Measurements from ENCODE around the gene ZNF138. TPM values are rescaled to one million over a fixed set of nuclear protein-coding genes. Genes with fewer than 3 reads are reported as not detected.

Gene ZNF138
- total RNA-seq, 1 experiment from 2014 or later = 9.2 TPM

GRCh38 chr7:64802699-64803098, 8.5 kb downstream of the ZNF138 start:
- Histone ChIP-seq H3K4me3 (ENCODE audit: low read depth, low read length, poor library complexity, severe bottlenecking) (no peak overlapping the region), H3K27me3 (replicated peaks; ENCODE audit: insufficient read depth, low read depth, low read length, poor library complexity) (no peaks in the 10 kb centered on the region), H3K4me1 (ENCODE audit: insufficient read depth, low read length, poor library complexity, severe bottlenecking) (no peaks in the 10 kb centered on the region), H3K9me3 (ENCODE audit: low read depth, low read length, poor library complexity, severe bottlenecking) (no peaks in the 10 kb centered on the region), H3K27ac (ENCODE audit: low read depth, low read length, poor library complexity, severe bottlenecking) (no peak overlapping the region), H3K36me3 (ENCODE audit: insufficient read depth, low read length, poor library complexity, severe bottlenecking) (peaks cover 35% of the 10 kb centered on the region)
- ChIA-PET POLR2A (ENCODE audit: low non-redundant PET) (no interaction called here), CTCF (no interaction called here)
- TF ChIP-seq, protein P1, sequence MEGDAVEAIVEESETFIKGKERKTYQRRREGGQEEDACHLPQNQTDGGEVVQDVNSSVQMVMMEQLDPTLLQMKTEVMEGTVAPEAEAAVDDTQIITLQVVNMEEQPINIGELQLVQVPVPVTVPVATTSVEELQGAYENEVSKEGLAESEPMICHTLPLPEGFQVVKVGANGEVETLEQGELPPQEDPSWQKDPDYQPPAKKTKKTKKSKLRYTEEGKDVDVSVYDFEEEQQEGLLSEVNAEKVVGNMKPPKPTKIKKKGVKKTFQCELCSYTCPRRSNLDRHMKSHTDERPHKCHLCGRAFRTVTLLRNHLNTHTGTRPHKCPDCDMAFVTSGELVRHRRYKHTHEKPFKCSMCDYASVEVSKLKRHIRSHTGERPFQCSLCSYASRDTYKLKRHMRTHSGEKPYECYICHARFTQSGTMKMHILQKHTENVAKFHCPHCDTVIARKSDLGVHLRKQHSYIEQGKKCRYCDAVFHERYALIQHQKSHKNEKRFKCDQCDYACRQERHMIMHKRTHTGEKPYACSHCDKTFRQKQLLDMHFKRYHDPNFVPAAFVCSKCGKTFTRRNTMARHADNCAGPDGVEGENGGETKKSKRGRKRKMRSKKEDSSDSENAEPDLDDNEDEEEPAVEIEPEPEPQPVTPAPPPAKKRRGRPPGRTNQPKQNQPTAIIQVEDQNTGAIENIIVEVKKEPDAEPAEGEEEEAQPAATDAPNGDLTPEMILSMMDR (conservative IDR thresholded peaks at IDR 0.05; ENCODE audit: low read depth, low read length) = no peak
- TF ChIP-seq EZH2 (IDR thresholded peaks at IDR 0.05; ENCODE audit: borderline replicate concordance, low read depth, low read length, poor library complexity, severe bottlenecking) = no peak
- DNase-seq (ENCODE audit: low spot score) = no peak
- no TSS peak for BruUV-seq (replicated peaks)
- intact Hi-C loops (cut with micrococcal nuclease; ENCODE audit: unreplicated experiment) = no loop called here

- no TSS peak for BruUV-seq (replicated peaks)
- Histone ChIP-seq H3K9me3 (ENCODE audit: low read depth, low read length, poor library complexity, severe bottlenecking) (no peaks in the 10 kb centered on the region), H3K27me3 (replicated peaks; ENCODE audit: insufficient read depth, low read depth, low read length, poor library complexity) (no peaks in the 10 kb centered on the region), H3K36me3 (ENCODE audit: insufficient read depth, low read length, poor library complexity, severe bottlenecking) (peaks cover 4% of the 10 kb centered on the region), H3K4me3 (ENCODE audit: low read depth, low read length, poor library complexity, severe bottlenecking) (no peak overlapping the region), H3K4me1 (ENCODE audit: insufficient read depth, low read length, poor library complexity, severe bottlenecking) (no peaks in the 10 kb centered on the region), H3K27ac (ENCODE audit: low read depth, low read length, poor library complexity, severe bottlenecking) (no peak overlapping the region)
- POLR2A ChIA-PET (ENCODE audit: low non-redundant PET) = no interaction called here
- no peak for DNase-seq (ENCODE audit: low spot score)
- TF ChIP-seq, protein P1 (conservative IDR thresholded peaks at IDR 0.05; ENCODE audit: low read depth, low read length) = no peak
- no peak for TF ChIP-seq EZH2 (IDR thresholded peaks at IDR 0.05; ENCODE audit: borderline replicate concordance, low read depth, low read length, poor library complexity, severe bottlenecking)
- CTCF ChIA-PET = no interaction called here
- intact Hi-C loops (cut with micrococcal nuclease; ENCODE audit: unreplicated experiment) = no loop called here
Observed at GRCh38 chr7:64807731-64808365, 13.6 kb downstream of the ZNF138 start.

GRCh38 chr7:64811767-64812166, 17.5 kb downstream of the ZNF138 start:
- Histone ChIP-seq H3K9me3 (ENCODE audit: low read depth, low read length, poor library complexity, severe bottlenecking) (no peaks in the 10 kb centered on the region), H3K4me1 (ENCODE audit: insufficient read depth, low read length, poor library complexity, severe bottlenecking) (no peaks in the 10 kb centered on the region), H3K27ac (ENCODE audit: low read depth, low read length, poor library complexity, severe bottlenecking) (no peak overlapping the region), H3K36me3 (ENCODE audit: insufficient read depth, low read length, poor library complexity, severe bottlenecking) (peaks cover 6% of the 10 kb centered on the region), H3K27me3 (replicated peaks; ENCODE audit: insufficient read depth, low read depth, low read length, poor library complexity) (no peaks in the 10 kb centered on the region), H3K4me3 (ENCODE audit: low read depth, low read length, poor library complexity, severe bottlenecking) (no peak overlapping the region)
- intact Hi-C loops (cut with micrococcal nuclease; ENCODE audit: unreplicated experiment) = no loop called here
- no TSS peak for BruUV-seq (replicated peaks)
- CTCF ChIA-PET = no interaction called here
- no peak for DNase-seq (ENCODE audit: low spot score)
- POLR2A ChIA-PET (ENCODE audit: low non-redundant PET) = no interaction called here
- TF ChIP-seq, protein P1 (conservative IDR thresholded peaks at IDR 0.05; ENCODE audit: low read depth, low read length) = no peak
- no peak for TF ChIP-seq EZH2 (IDR thresholded peaks at IDR 0.05; ENCODE audit: borderline replicate concordance, low read depth, low read length, poor library complexity, severe bottlenecking)
